Coronary artery (tissue), 2 donors: Measurements from ENCODE around the gene C6.

Experiments
- DNase-seq: peaks from one replicate; pipeline ENCODE4 v3.0.0-alpha.2; 2017; ENCODE audit warnings: low spot score
- H3K27ac ChIP-seq, 2 donors: fragments of 200-600 bp; sonication (generic); one replicate each; pipeline ENCODE4 v1.5.1; 2016 to 2019
- H3K4me3 ChIP-seq: fragments of 200-600 bp; sonication (generic); 2 replicates; pipeline ENCODE4 v1.5.1; 2016; ENCODE audit warnings: mild to moderate bottlenecking, moderate library complexity
- CTCF ChIP-seq: fragments of 200-600 bp; sonication (generic); IDR thresholded peaks from one replicate; pipeline ENCODE4 v1.5.1; 2019; ENCODE audit warnings: antibody characterized with exemption

C6 gene

DNA sequence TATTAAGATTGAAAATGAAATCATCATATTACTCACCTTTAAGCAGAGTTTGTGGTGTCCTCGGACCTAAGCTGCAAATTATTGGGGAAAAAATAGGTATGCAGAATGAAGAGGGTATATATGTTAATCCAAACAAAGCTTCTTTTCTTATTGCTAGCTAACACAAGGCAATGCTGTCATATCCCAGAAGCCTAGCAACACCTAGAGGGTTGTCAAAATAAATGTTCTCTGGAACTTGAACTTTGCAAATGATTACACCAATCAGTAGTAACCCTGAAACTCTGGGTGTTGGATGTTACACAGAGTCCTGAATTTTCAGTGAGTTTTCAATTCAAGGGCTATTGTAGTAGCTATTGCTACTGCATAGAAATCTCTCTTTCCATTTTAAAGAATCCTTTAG lies at the start of gene C6:
TSS of gene C6 (minus strand) at position 193 of the 400 bp plus-strand sequence. CDS start 10,302 bp downstream, outside the sequence.
- TF ChIP-seq CTCF = no peak
- Histone ChIP-seq H3K27ac (no peak within 1 kb of the TSS), H3K4me3 (no peak within 1 kb of the TSS)
- DNase-seq = no peak

DNA sequence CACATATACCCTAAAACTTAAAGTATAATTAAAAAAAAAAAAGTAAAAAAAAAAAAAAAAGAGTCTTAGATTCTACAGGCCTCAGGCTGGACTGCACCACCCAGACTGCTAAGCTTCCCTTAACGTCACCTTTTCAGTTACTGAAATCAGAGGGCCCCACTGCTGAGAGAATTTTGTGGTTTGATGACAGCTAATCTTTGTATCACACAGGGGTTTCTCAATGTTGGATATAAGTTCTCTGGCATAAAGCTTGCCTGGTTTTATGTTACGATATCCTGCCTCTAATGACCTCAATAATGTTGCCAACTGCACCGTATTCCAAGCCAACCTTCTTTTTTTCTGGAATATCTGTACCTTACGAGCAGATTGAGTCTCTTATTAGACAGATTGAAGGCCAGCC lies 43.1 kb upstream of the C6 start:
- H3K27ac ChIP-seq = no peak overlapping the region
- no peak for TF ChIP-seq CTCF
- H3K4me3 ChIP-seq = no peak overlapping the region
- DNase-seq = no peak

DNA sequence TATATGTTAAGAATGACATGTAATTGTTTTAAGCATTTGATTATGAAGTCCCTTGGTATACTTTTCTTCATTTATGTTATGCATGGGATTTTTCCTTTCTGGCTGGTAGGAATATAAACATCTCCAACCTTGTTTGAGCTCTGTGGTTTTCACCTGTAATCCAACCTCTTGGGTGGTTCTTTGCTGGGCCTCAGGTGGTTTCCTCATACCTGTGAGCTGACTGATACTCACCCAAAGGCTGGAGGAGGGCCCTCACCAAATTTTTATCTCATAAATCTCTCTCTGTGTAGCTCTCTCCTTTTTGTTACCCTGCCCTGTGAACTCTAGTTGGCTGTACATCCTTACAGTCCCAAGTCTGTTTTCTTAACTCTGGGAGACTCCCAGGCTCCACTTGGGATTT lies 39.8 kb upstream of the C6 start:
- DNase-seq = no peak
- no peak for TF ChIP-seq CTCF
- Histone ChIP-seq H3K27ac (no peak overlapping the region), H3K4me3 (no peak overlapping the region)

DNA sequence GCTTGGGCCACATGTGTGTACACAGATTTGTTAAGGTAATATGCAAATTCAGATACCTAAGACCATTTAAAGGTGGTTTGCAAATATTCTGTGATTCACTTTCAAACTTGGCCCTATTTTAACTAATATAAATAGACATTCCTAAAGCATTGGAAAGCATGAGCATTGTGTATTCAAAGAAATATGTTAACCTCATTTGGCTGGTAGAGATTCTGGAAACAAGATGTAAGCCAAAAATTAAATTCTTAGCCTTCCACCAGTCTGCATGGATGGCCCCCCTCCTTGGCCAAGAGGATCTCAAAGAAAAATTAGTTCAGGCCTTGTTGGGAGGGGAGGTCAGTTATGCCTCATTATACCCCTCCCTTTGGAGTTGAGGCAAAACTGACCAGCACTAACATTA lies 38.7 kb upstream of the C6 start:
- Histone ChIP-seq H3K4me3 (no peak overlapping the region), H3K27ac (no peak overlapping the region)
- no peak for TF ChIP-seq CTCF
- no peak for DNase-seq

GRCh38 chr5:41250351-41250987 lies 37.1 kb upstream of the C6 start:
- Histone ChIP-seq H3K27ac (no peak overlapping the region), H3K4me3 (no peak overlapping the region)
- DNase-seq = no peak
- TF ChIP-seq CTCF = no peak

- DNase-seq = no peak
- H3K4me3 ChIP-seq = no peak overlapping the region
- H3K27ac ChIP-seq = no peak overlapping the region
- no peak for TF ChIP-seq CTCF
Observed at GRCh38 chr5:41247135-41247534, 33.8 kb upstream of the C6 start.

DNA sequence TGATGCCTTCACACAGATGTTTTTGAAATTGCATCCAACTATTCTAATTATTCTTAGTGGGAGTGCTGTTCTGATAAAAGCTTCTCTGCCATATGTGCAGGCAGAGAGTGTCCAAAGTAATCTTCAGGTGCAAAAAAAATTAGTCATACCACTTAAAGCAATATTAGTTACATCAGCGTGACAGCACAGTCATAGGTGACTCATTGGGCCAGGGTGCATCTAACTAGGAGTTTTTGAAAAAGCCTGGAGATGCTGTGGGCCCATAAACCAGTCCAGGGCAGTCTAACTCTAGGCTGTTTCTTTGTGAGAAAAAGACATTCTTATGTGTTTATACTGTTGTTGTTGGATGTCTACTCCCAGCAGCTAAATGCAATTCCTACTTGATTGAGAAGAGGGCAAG lies 33.0 kb upstream of the C6 start:
- Histone ChIP-seq H3K27ac (no peak overlapping the region), H3K4me3 (no peak overlapping the region)
- DNase-seq = no peak
- no peak for TF ChIP-seq CTCF
